ENCODE measurements around the gene PLEKHA8. TPM values are rescaled to one million over a fixed set of nuclear protein-coding genes. Genes with fewer than 3 reads are reported as not detected.

The PLEKHA8 gene
- total and polyA plus RNA-seq, 2 experiments from 2014 or later = 4.7 to 10.3 TPM

DNA sequence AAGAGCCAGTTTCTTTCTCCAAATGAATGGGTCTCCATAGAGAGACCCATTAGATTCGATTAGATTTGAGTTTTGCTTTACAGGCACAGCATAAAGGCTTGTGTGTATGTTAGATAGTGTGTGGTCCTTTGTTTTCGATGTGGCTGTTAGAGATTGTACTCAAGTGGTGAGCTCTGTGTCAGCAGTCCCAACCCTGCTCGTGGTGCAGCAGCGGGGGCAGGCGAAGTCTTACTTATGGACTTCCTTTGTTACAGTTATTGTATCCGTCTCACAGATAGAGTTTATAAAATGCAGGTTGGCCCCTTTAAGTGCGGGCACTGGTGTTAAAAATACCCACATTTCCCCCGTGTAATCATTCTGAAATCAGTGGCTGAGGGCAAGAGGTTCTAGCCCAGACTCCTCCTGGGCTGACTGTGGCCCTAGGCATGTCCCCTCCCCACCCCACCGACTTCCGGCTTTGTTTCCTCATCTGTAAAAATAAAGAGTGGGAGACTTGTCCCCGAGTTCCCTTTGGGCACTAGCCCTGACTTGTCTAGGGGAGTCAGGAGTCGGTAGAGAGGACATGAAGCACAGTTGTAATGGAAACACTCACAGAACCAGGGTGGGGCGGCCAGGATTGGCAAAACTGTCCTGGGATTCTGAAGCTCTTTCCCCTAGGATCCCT is 135.2 kb downstream of the PLEKHA8 start:
- 68 to 71% methylated on average over 13 of the region's 13 CpGs for WGBS, 2 experiments (ENCODE audit: low coverage in 1 of 2, low lambda C conversion rate in 2 of 2, missing lambda C conversion rate in 2 of 2)
- peak overlapping the region; percentile 66; the same call in 1 of the 2 replicates for H2AFZ ChIP-seq

DNA sequence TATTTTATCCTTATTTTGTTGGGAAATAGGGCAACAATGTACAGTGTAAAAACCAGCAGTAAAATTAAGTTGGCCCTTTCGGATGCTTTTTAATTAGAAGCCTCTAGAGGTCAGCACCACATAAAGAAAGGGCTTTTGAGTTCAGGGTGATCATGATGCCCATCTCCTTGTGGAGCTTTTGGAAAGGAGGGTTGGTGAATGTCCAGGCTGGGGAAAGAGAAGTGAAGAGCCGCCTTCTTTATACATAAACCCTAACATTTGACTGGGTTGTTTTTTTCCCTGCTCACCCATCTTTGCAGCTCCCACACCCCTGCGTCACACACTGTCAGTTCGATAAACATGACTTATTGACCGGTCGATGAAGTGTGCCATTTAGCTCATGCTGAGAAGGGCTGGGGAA is 136.4 kb downstream of the PLEKHA8 start:
- 81 to 83% methylated on average over 6 of the region's 6 CpGs for WGBS, 2 experiments (ENCODE audit: low coverage in 1 of 2, low lambda C conversion rate in 2 of 2, missing lambda C conversion rate in 2 of 2)
- in situ Hi-C loops (cut with MboI) = loop anchor here (10.0 to 25.0 kb wide), 2 partner anchors 248 to 400 kb away; no protein-coding TSS in a partner anchor
- Histone ChIP-seq H3F3A (ENCODE audit: insufficient read depth) (peaks cover 13% of the 10 kb centered on the region; the same call in 1 of the 2 replicates), H3K27me3 (replicated peaks; ENCODE audit: insufficient read depth) (no peaks in the 10 kb centered on the region), H3K9me3 (ENCODE audit: low read depth) (no peaks in the 10 kb centered on the region), H3K27ac (no peak overlapping the region), H3K36me3 (ENCODE audit: low read depth) (no peaks in the 10 kb centered on the region), H3K4me2 (ENCODE audit: unreplicated experiment) (no peak overlapping the region), H3K79me2 (ENCODE audit: insufficient read depth) (no peaks in the 10 kb centered on the region), H3K9me2 (ENCODE audit: insufficient read depth) (no peaks in the 10 kb centered on the region), H3K4me1 (ENCODE audit: insufficient read depth) (peaks cover 22% of the 10 kb centered on the region), H2AFZ (no peak overlapping the region), H3K9ac (no peak overlapping the region), H4K20me1 (ENCODE audit: insufficient read depth) (no peaks in the 10 kb centered on the region), H3K4me3 (no peak overlapping the region)
- TF ChIP-seq EZH2phosphoT487 (IDR thresholded peaks at IDR 0.05; ENCODE audit: insufficient read depth, low read depth) = no peak
- DNase-seq = peak; percentile 76

More for the DNA sequence above, 135.2 kb downstream of the PLEKHA8 start:
- Histone ChIP-seq H3K9me2 (ENCODE audit: insufficient read depth) (no peaks in the 10 kb centered on the region), H3K79me2 (ENCODE audit: insufficient read depth) (no peaks in the 10 kb centered on the region), H3K27me3 (replicated peaks; ENCODE audit: insufficient read depth) (no peaks in the 10 kb centered on the region), H3F3A (ENCODE audit: insufficient read depth) (peaks cover 6% of the 10 kb centered on the region; the same call in 1 of the 2 replicates), H4K20me1 (ENCODE audit: insufficient read depth) (no peaks in the 10 kb centered on the region), H3K9me3 (ENCODE audit: low read depth) (no peaks in the 10 kb centered on the region), H3K4me3 (peak overlapping the region; percentile 54), H3K4me1 (ENCODE audit: insufficient read depth) (peaks cover 15% of the 10 kb centered on the region), H3K9ac (peak overlapping the region; percentile 5; the same call in 1 of the 2 replicates), H3K4me2 (ENCODE audit: unreplicated experiment) (peak overlapping the region; percentile 64), H3K27ac (peak overlapping the region; percentile 52), H3K36me3 (ENCODE audit: low read depth) (no peaks in the 10 kb centered on the region)
- in situ Hi-C loops (cut with MboI) = loop anchor here (10.0 to 25.0 kb wide), 2 partner anchors 249 to 401 kb away; no protein-coding TSS in a partner anchor
- no peak for TF ChIP-seq EZH2phosphoT487 (IDR thresholded peaks at IDR 0.05; ENCODE audit: insufficient read depth, low read depth)
- no peak for TF ChIP-seq EZH2 (IDR thresholded peaks at IDR 0.05; ENCODE audit: insufficient read depth, poor library complexity, severe bottlenecking)
- no peak for DNase-seq

DNA sequence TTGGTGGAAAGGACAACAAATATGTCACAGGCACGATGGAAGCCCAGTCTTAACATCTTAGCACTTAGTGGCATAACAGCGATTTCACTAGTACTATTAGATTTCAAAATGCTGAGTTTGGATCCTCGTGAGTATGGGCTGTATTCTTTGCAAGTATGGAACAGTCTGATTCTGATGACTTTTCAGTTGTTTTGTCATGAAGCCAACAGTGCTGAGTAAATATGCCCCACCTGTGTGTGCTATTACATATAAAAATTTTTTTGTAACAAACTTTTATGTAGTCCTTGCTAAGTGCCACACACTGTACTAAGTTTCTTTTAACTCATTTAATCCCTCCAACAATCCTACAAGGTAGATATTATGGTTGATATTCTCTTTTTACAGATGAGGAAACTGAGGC is 137.4 kb downstream of the PLEKHA8 start:
- peaks cover 20% of the 10 kb centered on the region for H3F3A ChIP-seq (ENCODE audit: insufficient read depth)
- H3K27me3 ChIP-seq (replicated peaks; ENCODE audit: insufficient read depth) = no peaks in the 10 kb centered on the region
- H3K4me3 ChIP-seq = no peak overlapping the region
- H3K4me2 ChIP-seq (ENCODE audit: unreplicated experiment) = no peak overlapping the region
- no peak for TF ChIP-seq EZH2 (IDR thresholded peaks at IDR 0.05; ENCODE audit: insufficient read depth, poor library complexity, severe bottlenecking)
- TF ChIP-seq EZH2phosphoT487 (IDR thresholded peaks at IDR 0.05; ENCODE audit: insufficient read depth, low read depth) = no peak
- peaks cover 32% of the 10 kb centered on the region for H3K4me1 ChIP-seq (ENCODE audit: insufficient read depth)
- no peaks in the 10 kb centered on the region for H3K79me2 ChIP-seq (ENCODE audit: insufficient read depth)
- in situ Hi-C loops (cut with MboI) = loop anchor here (10.0 to 25.0 kb wide), 2 partner anchors 247 to 399 kb away; no protein-coding TSS in a partner anchor
- H3K36me3 ChIP-seq (ENCODE audit: low read depth) = no peaks in the 10 kb centered on the region
- H3K9me2 ChIP-seq (ENCODE audit: insufficient read depth) = no peaks in the 10 kb centered on the region
- H3K9me3 ChIP-seq (ENCODE audit: low read depth) = no peaks in the 10 kb centered on the region
- DNase-seq = no peak
- H3K27ac ChIP-seq = no peak overlapping the region
- no peak overlapping the region for H3K9ac ChIP-seq
- H4K20me1 ChIP-seq (ENCODE audit: insufficient read depth) = no peaks in the 10 kb centered on the region
- 95 to 99% methylated on average over 3 of the region's 3 CpGs for WGBS, 2 experiments (ENCODE audit: low coverage in 1 of 2, low lambda C conversion rate in 2 of 2, missing lambda C conversion rate in 2 of 2)
- H2AFZ ChIP-seq = no peak overlapping the region

DNA sequence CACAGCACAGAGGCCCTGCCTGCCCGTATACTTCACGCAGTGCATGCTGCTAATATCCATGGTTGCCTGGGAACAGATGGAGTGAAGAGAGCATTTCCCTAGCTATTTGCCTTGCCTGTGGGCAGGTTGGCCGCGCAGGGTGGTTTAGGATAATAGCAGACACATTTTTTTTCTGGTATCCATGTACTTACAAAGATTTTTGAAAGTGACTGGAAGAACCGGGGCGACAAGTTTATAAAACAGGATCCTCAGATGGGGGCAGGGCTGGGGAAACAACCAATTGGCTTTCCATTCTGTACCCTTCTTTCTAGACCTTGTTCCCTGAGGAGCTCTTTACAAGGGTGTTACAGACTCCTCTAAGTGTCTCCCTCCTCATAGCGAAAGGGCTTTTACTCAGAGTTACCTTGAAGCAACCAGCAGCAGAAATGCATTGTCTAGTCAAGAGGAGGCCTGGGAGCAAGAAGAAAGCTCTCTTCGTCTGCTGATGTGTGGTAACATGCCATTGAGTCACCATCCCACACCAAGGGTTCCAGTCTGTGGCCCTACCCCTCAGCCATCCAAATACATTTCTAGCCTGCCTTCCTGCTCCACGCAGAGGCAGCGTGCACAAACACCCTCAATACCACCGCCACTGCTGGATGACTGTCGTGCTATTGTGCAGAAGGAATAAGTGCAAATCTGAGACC is 138.1 kb downstream of the PLEKHA8 start:
- H3K4me1 ChIP-seq (ENCODE audit: insufficient read depth) = peaks cover 34% of the 10 kb centered on the region
- H3K9me2 ChIP-seq (ENCODE audit: insufficient read depth) = no peaks in the 10 kb centered on the region
- H3K9me3 ChIP-seq (ENCODE audit: low read depth) = no peaks in the 10 kb centered on the region
- 86 to 92% methylated on average over 12 of the region's 12 CpGs for WGBS, 2 experiments (ENCODE audit: low coverage in 1 of 2, low lambda C conversion rate in 2 of 2, missing lambda C conversion rate in 2 of 2)
- H3K79me2 ChIP-seq (ENCODE audit: insufficient read depth) = no peaks in the 10 kb centered on the region
- H3K4me2 ChIP-seq (ENCODE audit: unreplicated experiment) = no peak overlapping the region
- H3K4me3 ChIP-seq = no peak overlapping the region
- no peaks in the 10 kb centered on the region for H4K20me1 ChIP-seq (ENCODE audit: insufficient read depth)
- H3K36me3 ChIP-seq (ENCODE audit: low read depth) = no peaks in the 10 kb centered on the region
- peaks cover 27% of the 10 kb centered on the region for H3F3A ChIP-seq (ENCODE audit: insufficient read depth)
- DNase-seq = peak; percentile 32
- in situ Hi-C loops (cut with MboI) = loop anchor here (10.0 to 25.0 kb wide), 2 partner anchors 246 to 399 kb away; no protein-coding TSS in a partner anchor
- TF ChIP-seq EZH2 (IDR thresholded peaks at IDR 0.05; ENCODE audit: insufficient read depth, poor library complexity, severe bottlenecking) = no peak
- no peak for TF ChIP-seq EZH2phosphoT487 (IDR thresholded peaks at IDR 0.05; ENCODE audit: insufficient read depth, low read depth)
- H3K27ac ChIP-seq = no peak overlapping the region
- no peak overlapping the region for H3K9ac ChIP-seq
- no peak overlapping the region for H2AFZ ChIP-seq
- no peaks in the 10 kb centered on the region for H3K27me3 ChIP-seq (replicated peaks; ENCODE audit: insufficient read depth)
